HG03025 (cell line): Measurements from ENCODE around the gene MPZL3.

Experiments used
- ATAC-seq: cut with Tn5 transposase; IDR thresholded peaks from one replicate; pipeline ENCODE4 v1.9.1; 2021; ENCODE audit warnings: mild to moderate bottlenecking, moderate library complexity; ENCODE audit not compliant: unreplicated experiment, low FRiP score

The MPZL3 gene

GRCh38 chr11:118214210-118214914, 37.8 kb downstream of the MPZL3 start:
- ATAC-seq = no peak

GRCh38 chr11:118213781-118214180, 38.4 kb downstream of the MPZL3 start:
- ATAC-seq = no peak

GRCh38 chr11:118213201-118213600, 39.0 kb downstream of the MPZL3 start:
- ATAC-seq = no peak

- no peak for ATAC-seq
Measured at GRCh38 chr11:118212781-118213191, 39.4 kb downstream of the MPZL3 start.

GRCh38 chr11:118212131-118212725, 39.9 kb downstream of the MPZL3 start:
- no peak for ATAC-seq

- ATAC-seq = no peak
Measured at GRCh38 chr11:118211006-118211405, 41.2 kb downstream of the MPZL3 start.

GRCh38 chr11:118210323-118210722, 41.8 kb downstream of the MPZL3 start:
- no peak for ATAC-seq

- no peak for ATAC-seq
Measured at GRCh38 chr11:118209033-118209432, 43.1 kb downstream of the MPZL3 start.

- no peak for ATAC-seq
Measured at GRCh38 chr11:118207079-118207478, 45.1 kb downstream of the MPZL3 start.

GRCh38 chr11:118206391-118207031, 45.7 kb downstream of the MPZL3 start:
- ATAC-seq = no peak

GRCh38 chr11:118205606-118206378, 46.4 kb downstream of the MPZL3 start:
- no peak for ATAC-seq

- ATAC-seq = no peak
Measured at GRCh38 chr11:118202599-118203422, 49.4 kb downstream of the MPZL3 start.

- ATAC-seq = no peak
Measured at GRCh38 chr11:118201966-118202365, 50.2 kb downstream of the MPZL3 start.

GRCh38 chr11:118200901-118201680, 51.1 kb downstream of the MPZL3 start:
- ATAC-seq = no peak

- ATAC-seq = no peak
Measured at GRCh38 chr11:118200497-118200896, 51.7 kb downstream of the MPZL3 start.

GRCh38 chr11:118199135-118199534, 53.0 kb downstream of the MPZL3 start:
- ATAC-seq = no peak

- ATAC-seq = no peak
Measured at GRCh38 chr11:118198370-118198769, 53.8 kb downstream of the MPZL3 start.

GRCh38 chr11:118194835-118195627, 57.1 kb downstream of the MPZL3 start:
- no peak for ATAC-seq
